ENCODE data around the gene WBP1. TPM values are rescaled to one million over a fixed set of nuclear protein-coding genes. Genes with fewer than 3 reads are reported as not detected.

The WBP1 gene
- total and polyA plus RNA-seq, 2 experiments from 2014 or later = 66.5 to 87.5 TPM

GRCh38 chr2:74414881-74415761, 43.1 kb upstream of the WBP1 start:
- TF ChIP-seq EZH2 (IDR thresholded peaks at IDR 0.05; ENCODE audit: borderline replicate concordance) (no peak), EZH2phosphoT487 (IDR thresholded peaks at IDR 0.05; ENCODE audit: low read depth, severe bottlenecking, unreplicated experiment) (no peak), CTCF (IDR thresholded peaks at IDR 0.05; ENCODE audit: poor library complexity) (no peak)
- Histone ChIP-seq H2AFZ (no peak overlapping the region), H3K27ac (no peak overlapping the region), H3K4me1 (ENCODE audit: insufficient read depth) (no peaks in the 10 kb centered on the region), H3K79me2 (no peaks in the 10 kb centered on the region), H3K4me3 (no peak overlapping the region), H3K27me3 (no peaks in the 10 kb centered on the region), H3K4me2 (no peak overlapping the region), H4K20me1 (ENCODE audit: insufficient read depth, poor library complexity, severe bottlenecking) (no peaks in the 10 kb centered on the region), H3K9me3 (ENCODE audit: low read depth) (no peaks in the 10 kb centered on the region), H3K36me3 (replicated peaks; ENCODE audit: insufficient read depth, low read depth) (no peaks in the 10 kb centered on the region), H3K9me2 (replicated peaks; ENCODE audit: insufficient read depth) (no peaks in the 10 kb centered on the region)
- WGBS (ENCODE audit: low lambda C conversion rate, missing lambda C conversion rate) = 95% methylated on average over 62 of the region's 66 CpGs
- no peak for DNase-seq (ENCODE audit: low spot score)

GRCh38 chr2:74415762-74416395, 42.4 kb upstream of the WBP1 start:
- Histone ChIP-seq H3K27me3 (no peaks in the 10 kb centered on the region), H3K4me2 (no peak overlapping the region), H3K4me3 (no peak overlapping the region), H3K9me2 (replicated peaks; ENCODE audit: insufficient read depth) (no peaks in the 10 kb centered on the region), H3K79me2 (no peaks in the 10 kb centered on the region), H3K9me3 (ENCODE audit: low read depth) (no peaks in the 10 kb centered on the region), H3K27ac (no peak overlapping the region), H3K4me1 (ENCODE audit: insufficient read depth) (no peaks in the 10 kb centered on the region), H3K36me3 (replicated peaks; ENCODE audit: insufficient read depth, low read depth) (no peaks in the 10 kb centered on the region), H4K20me1 (ENCODE audit: insufficient read depth, poor library complexity, severe bottlenecking) (no peaks in the 10 kb centered on the region), H2AFZ (no peak overlapping the region)
- TF ChIP-seq CTCF (IDR thresholded peaks at IDR 0.05; ENCODE audit: poor library complexity) (no peak), EZH2phosphoT487 (IDR thresholded peaks at IDR 0.05; ENCODE audit: low read depth, severe bottlenecking, unreplicated experiment) (no peak), EZH2 (IDR thresholded peaks at IDR 0.05; ENCODE audit: borderline replicate concordance) (no peak)
- 89% methylated on average over 35 of the region's 35 CpGs for WGBS (ENCODE audit: low lambda C conversion rate, missing lambda C conversion rate)
- DNase-seq (ENCODE audit: low spot score) = no peak

- Histone ChIP-seq H3K79me2 (no peaks in the 10 kb centered on the region), H3K4me2 (no peak overlapping the region), H3K9me2 (replicated peaks; ENCODE audit: insufficient read depth) (no peaks in the 10 kb centered on the region), H3K36me3 (replicated peaks; ENCODE audit: insufficient read depth, low read depth) (no peaks in the 10 kb centered on the region), H4K20me1 (ENCODE audit: insufficient read depth, poor library complexity, severe bottlenecking) (no peaks in the 10 kb centered on the region), H3K27me3 (no peaks in the 10 kb centered on the region), H3K9me3 (ENCODE audit: low read depth) (no peaks in the 10 kb centered on the region), H3K4me3 (no peak overlapping the region), H3K27ac (no peak overlapping the region), H2AFZ (no peak overlapping the region), H3K4me1 (ENCODE audit: insufficient read depth) (peaks cover 1% of the 10 kb centered on the region)
- TF ChIP-seq EZH2 (IDR thresholded peaks at IDR 0.05; ENCODE audit: borderline replicate concordance) (no peak), EZH2phosphoT487 (IDR thresholded peaks at IDR 0.05; ENCODE audit: low read depth, severe bottlenecking, unreplicated experiment) (no peak), CTCF (IDR thresholded peaks at IDR 0.05; ENCODE audit: poor library complexity) (no peak)
- 67% methylated on average over 3 of the region's 3 CpGs for WGBS (ENCODE audit: low lambda C conversion rate, missing lambda C conversion rate)
- DNase-seq (ENCODE audit: low spot score) = no peak
Observed at GRCh38 chr2:74416778-74417177, 41.5 kb upstream of the WBP1 start.
